Stimulated activated CD4-positive, alpha-beta T cell treated with anti-CD3 and anti-CD28 coated beads, TNF-alpha, amount 100 ng/mL, for 24 hours (primary cell): ENCODE data around the gene SOSTDC1.
"Not testable (repeated sequence)": the region's sequence is repeated elsewhere in the genome, so short reads cannot be mapped to it uniquely, and the experiment has no call there.

ENCODE experiments used
- DNase-seq, 3 experiments: peaks; one replicate each; pipeline ENCODE4 v3.0.0-alpha.2; 2020; ENCODE audit warnings: low read depth in 3 of 3

The SOSTDC1 gene, protein sequence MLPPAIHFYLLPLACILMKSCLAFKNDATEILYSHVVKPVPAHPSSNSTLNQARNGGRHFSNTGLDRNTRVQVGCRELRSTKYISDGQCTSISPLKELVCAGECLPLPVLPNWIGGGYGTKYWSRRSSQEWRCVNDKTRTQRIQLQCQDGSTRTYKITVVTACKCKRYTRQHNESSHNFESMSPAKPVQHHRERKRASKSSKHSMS

GRCh38 chr7:16465469-16466361 is at the start of gene SOSTDC1:
TSS of gene SOSTDC1 (minus strand) at chr7:16465738. CDS start at chr7:16465668, 70 bp downstream.
- no peak for DNase-seq

- DNase-seq: no peak
Observed at GRCh38 chr7:16514729-16515128, 49.2 kb upstream of the SOSTDC1 start.

DNA sequence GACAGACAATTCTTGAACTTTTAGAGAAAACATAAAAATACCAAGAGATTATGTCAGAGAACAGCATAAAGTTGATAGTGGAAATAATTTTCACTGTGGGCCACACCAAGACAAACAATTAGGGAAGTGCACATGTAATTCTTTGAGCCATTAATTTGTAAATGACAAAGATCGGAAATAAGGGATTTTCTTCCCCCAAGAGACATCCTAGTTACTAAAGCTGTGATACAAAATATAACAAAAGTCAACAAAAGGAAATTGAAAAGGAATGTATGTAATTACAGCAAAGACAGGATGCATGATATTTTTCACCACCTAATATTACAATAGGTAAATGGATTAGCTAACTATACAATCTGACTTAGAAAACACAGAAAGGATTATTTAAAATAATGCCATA is 48.7 kb upstream of the SOSTDC1 start:
- no peak for DNase-seq

DNA sequence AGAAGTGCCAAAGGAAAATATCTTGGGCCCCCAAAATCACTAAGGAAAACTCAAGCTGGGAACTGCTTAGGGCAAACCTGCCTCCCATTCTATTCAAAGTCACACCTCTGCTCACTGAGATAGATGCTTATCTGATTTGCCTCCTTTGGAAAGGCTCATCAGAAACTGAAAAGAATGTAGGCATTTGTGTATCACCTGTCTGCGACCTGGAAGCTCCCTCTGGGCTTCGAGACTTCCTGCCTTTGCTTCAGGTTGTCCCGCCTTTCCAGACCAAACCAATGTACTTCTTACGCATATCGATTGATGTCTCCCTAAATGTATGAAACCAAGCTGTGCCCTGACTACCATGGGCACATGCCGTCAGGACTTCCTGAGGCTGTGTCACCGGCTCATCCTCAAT is 46.6 kb upstream of the SOSTDC1 start:
- DNase-seq: no peak

DNA sequence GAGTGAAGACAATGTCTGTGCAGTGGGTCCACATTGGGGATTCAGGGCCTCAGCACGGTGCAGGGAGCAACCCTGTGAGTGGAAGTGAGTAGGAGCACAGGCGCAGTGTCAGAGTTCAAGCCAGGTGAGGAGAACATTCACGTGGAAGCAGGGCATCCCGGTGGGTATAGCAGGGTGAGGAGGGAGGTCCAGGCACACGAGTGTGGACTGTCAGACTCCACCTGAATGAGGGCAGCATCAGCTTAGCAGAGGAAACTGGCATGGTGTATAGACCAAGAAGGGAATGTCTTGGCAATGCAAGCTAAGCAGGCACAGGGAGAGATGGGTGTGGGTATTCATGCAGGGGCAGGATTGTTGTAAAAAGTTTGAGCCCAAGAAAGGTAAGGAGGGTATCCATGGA is 45.8 kb upstream of the SOSTDC1 start:
- no peak for DNase-seq

DNA sequence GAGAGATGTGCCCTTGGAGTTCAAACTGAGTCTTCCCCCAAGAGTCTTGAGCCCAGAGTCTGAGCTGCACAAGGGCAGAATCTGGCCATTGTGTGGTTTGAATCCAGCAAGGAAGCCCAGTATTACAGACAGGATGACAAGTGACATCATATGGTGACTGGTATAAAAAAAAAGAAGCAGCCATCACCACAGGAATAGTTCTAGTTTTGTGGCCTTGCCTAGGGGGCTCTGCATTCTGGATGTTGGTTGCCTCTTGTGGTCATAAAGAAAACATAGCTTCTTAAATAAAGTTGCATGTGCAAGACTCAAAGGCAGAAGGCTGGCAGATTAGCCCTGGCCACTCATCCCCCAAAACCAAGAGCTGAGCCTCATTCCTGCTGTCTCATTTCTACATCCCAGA is 44.3 kb upstream of the SOSTDC1 start:
- DNase-seq: no peak

GRCh38 chr7:16506422-16506821 is 40.9 kb upstream of the SOSTDC1 start:
- not testable (repeated sequence) for DNase-seq

- no peak for DNase-seq
Observed at GRCh38 chr7:16504019-16504418, 38.5 kb upstream of the SOSTDC1 start.

GRCh38 chr7:16502303-16502702 is 36.8 kb upstream of the SOSTDC1 start:
- DNase-seq: no peak

- no peak for DNase-seq
Observed at GRCh38 chr7:16498122-16498521, 32.6 kb upstream of the SOSTDC1 start.

DNA sequence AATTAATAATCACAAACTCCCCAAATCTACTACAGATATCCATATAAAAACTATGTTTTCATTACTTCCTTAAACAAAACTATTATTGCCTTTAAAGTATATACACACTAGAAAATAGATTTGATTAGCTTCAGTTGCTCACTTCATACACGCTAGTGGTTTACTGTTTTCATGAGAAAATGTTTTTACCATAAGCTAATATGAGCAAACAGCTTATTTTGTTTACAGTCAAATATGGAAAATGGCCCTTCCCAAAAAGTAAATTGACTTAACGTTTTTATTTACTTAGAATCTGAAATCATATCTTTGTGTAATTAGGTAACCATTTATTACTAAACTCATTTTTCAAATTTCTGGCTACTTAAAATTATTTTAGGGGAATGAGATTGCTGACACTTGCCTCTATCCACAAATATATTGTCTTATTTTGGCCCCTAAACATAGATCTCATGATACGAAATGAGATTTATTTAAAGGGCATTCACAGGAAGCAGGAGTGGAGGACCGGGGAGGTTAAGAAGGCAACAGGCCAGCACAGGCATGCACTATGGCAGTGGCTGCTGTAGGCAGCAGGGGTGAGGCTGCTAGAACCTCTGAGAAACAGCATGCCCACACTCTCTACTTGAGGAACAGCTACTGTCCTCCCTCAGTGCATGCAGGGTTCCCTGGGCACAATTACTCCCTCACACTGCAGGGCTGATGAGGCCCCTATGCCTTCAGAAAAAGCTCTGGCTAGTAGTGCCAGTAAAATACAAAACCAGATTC is 29.6 kb upstream of the SOSTDC1 start:
- no peak for DNase-seq

- no peak for DNase-seq
Observed at GRCh38 chr7:16494551-16494950, 29.0 kb upstream of the SOSTDC1 start.

GRCh38 chr7:16493266-16493665 is 27.7 kb upstream of the SOSTDC1 start:
- no peak for DNase-seq

- no peak for DNase-seq
Observed at GRCh38 chr7:16492513-16493062, 27.1 kb upstream of the SOSTDC1 start.

- no peak for DNase-seq
Observed at GRCh38 chr7:16491148-16491547, 25.6 kb upstream of the SOSTDC1 start.

- DNase-seq: no peak
Observed at GRCh38 chr7:16484453-16485158, 19.1 kb upstream of the SOSTDC1 start.

- DNase-seq: no peak
Observed at GRCh38 chr7:16479591-16479990, 14.1 kb upstream of the SOSTDC1 start.

- no peak for DNase-seq
Observed at GRCh38 chr7:16479161-16479560, 13.6 kb upstream of the SOSTDC1 start.

DNA sequence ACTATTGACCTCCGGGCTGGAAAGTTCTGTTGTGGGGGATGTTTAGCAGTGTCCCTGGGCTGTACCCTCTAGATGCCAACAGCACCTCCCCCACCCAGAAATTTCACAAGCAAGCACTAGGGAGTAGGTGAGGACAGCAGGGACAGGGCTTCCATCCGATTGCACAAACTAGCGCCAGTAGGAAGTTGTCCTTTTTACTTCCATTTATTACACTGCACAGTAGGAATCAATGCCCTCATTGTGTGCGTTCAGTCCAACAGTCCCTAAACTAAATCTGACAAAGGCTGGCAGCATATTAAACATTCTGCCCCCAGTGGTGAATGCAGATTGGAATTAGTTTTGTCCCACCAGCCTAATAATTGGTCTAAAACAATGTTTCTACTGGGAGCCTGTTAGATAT is 6.4 kb upstream of the SOSTDC1 start:
- no peak for DNase-seq

GRCh38 chr7:16463949-16464715 is 1.4 kb downstream of the SOSTDC1 start:
- DNase-seq: no peak

GRCh38 chr7:16463520-16463919 is 2.0 kb downstream of the SOSTDC1 start:
- DNase-seq: no peak
